Right cardiac atrium (tissue), 5 donors: Measurements from ENCODE around the gene NEIL1. TPM values are rescaled to one million over a fixed set of nuclear protein-coding genes. Genes with fewer than 3 reads are reported as not detected.

Experiments used
- ATAC-seq, 2 donors: fragments of 200-7000 bp; cut with Tn5 transposase; one replicate each; pipeline versions ENCODE4 v1.8.0 to v1.9.1; 2020; ENCODE audit warnings: moderate library complexity in 2 of 2, mild to moderate bottlenecking in 1 of 2
- DNase-seq, 3 donors: peaks; one replicate each; pipeline ENCODE4 v3.0.0-alpha.2; 2020
- H3K27ac ChIP-seq: one replicate; pipeline ENCODE4 v1.5.1; 2013; ENCODE audit warnings: mild to moderate bottlenecking, low read length, control low read depth, moderate library complexity
- H3K27me3 ChIP-seq: one replicate; pipeline ENCODE4 v1.6.1; 2013; ENCODE audit not compliant: control insufficient read depth, insufficient read depth
- H3K4me1 ChIP-seq: one replicate; pipeline ENCODE4 v1.6.1; 2013; ENCODE audit warnings: low read length; ENCODE audit not compliant: control insufficient read depth, insufficient read depth
- H3K4me3 ChIP-seq: one replicate; pipeline ENCODE4 v1.5.1; 2013; ENCODE audit warnings: low read length, control low read depth
- H3K9me3 ChIP-seq: one replicate; pipeline ENCODE4 v1.6.1; 2013; ENCODE audit warnings: low read length; ENCODE audit not compliant: control insufficient read depth
- WGBS: extraction: QIAGEN DNeasy Blood & Tissue Kit; methylation state at CpG from one replicate; pipeline ENCODE4 v1.1.7; 2013; 5-methylcytosine and 5-hydroxymethylcytosine counted together
- intact Hi-C, 4 donors: fragments of 100-400 bp; cut with DNase I; formaldehyde crosslinking; loops; one replicate each; pipeline versions ENCODE4 v1.11.0 to v1.14.0; 2022 to 2023
- microRNA-seq, 2 donors: library from miRNA; unstranded; fragments of <30 nt; microRNA quantifications; one replicate each; pipeline ENCODE4 v1.2.0, GENCODE V29; 2020 to 2021
- polyA plus RNA-seq: library from polyadenylated mRNA; stranded (reverse); fragments of 200-250 nt; gene quantifications from one replicate; pipeline ENCODE4 v1.2.3, GENCODE V29; 2013
- total RNA-seq, 4 donors: library from RNA; stranded (reverse); fragmentation: NEBNext Ultra II Directional; extraction: Animal tissue kit (Norgen Biotek cat#: 25700); gene quantifications; one replicate each; pipeline ENCODE4 v1.2.1, GENCODE V29; 2021
- donor health status: healthy with polysubstance abuse.
- donor health status: DM: no; HTN: yes; CAD: no.
- donor health status: DM: no; HTN: no; CAD: no.
- donor health status: DM: no; HTN: yes; CAD: no; lungs with severe emphysema.
- donor health status: DM: yes; HTN: yes; CAD: no.

The NEIL1 gene
- total and polyA plus RNA-seq, 5 donors = 12.2 to 22.3 (median 14.9) TPM

DNA sequence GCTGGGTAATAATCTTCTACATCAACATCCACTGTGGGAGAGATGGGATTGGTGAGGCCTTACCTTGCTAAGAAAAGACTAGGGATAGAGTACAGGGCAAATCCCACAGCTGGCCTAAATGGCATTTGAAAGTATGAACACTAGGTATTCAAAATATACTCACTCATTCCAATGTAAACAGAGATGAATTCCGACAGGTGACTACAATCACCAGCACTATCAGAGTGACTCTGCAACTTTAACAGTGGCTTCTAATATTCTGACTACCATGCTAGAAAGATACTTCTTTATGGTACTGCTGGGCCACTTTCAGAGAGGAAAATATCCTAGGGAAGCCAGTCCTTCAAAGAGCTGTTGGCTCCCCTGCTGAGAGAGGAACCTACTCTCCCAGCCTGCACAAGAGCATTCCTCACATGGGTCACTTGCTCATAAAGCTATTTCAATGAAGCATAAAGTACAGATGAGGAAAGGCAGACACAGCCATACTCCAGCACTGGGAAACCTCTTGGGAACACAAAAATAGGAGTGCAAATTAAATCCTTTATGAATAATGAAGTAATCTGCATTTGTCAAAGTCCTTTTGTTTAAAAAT lies 43.0 kb downstream of the NEIL1 start:
- DNase-seq (no peak), ATAC-seq (no peak)
- Histone ChIP-seq H3K27ac (no peak overlapping the region), H3K9me3 (no peaks in the 10 kb centered on the region), H3K4me3 (no peak overlapping the region), H3K27me3 (no peaks in the 10 kb centered on the region), H3K4me1 (peaks cover 2% of the 10 kb centered on the region)
- WGBS = 100% methylated on average over 1 of the region's 1 CpG
- intact Hi-C loops = no loop called here

DNA sequence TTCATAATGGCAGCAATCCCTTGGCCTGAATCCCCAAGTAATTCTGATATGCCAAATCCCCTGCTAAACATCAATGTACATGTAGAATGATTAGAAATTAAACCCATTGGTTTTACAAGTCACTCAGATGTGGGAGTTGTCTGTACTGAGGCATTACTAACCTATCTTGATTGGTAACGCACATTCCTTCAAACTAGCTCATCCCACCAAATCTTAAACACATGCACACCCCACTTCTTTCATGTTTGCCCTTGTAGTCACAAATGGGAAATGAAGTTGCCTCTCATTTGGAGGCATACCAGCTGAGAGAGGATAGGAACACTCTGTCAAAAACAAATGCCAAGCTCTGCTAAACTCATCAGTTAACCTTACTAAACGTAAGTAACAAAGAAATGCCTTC lies 50.7 kb downstream of the NEIL1 start:
- Histone ChIP-seq H3K27ac (no peak overlapping the region), H3K4me3 (no peak overlapping the region), H3K27me3 (no peaks in the 10 kb centered on the region), H3K9me3 (no peaks in the 10 kb centered on the region), H3K4me1 (no peaks in the 10 kb centered on the region)
- intact Hi-C loops = no loop called here
- no peak for DNase-seq
- no peak for ATAC-seq
- 74% methylated on average over 2 of the region's 2 CpGs for WGBS

DNA sequence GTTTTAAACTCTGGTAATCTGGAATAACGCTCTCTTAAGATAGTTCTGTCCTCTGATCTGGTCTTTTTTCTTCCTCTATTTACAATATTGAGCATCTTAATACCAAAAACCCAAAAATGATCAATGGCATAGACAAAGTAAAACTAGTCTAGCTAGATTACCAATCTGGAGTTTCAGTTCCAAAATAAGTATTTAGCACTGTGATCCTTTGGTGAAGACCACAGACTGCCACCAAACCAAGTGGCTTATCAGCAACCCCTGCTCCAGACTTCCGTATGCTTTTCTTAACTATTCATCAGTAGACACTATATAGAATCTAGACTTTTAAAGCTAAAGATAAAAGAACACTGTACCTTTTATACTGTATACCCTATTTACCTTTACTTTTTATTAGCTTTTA lies 57.1 kb downstream of the NEIL1 start:
- WGBS = 91% methylated on average over 2 of the region's 2 CpGs
- H3K27me3 ChIP-seq = no peaks in the 10 kb centered on the region
- intact Hi-C loops = no loop called here
- no peak overlapping the region for H3K4me3 ChIP-seq
- no peak overlapping the region for H3K27ac ChIP-seq
- H3K4me1 ChIP-seq = no peaks in the 10 kb centered on the region
- ATAC-seq (no peak), DNase-seq (no peak)
- H3K9me3 ChIP-seq = no peaks in the 10 kb centered on the region

Small RNA genes within 50 kb of the gene (microRNA-seq; reads per million reads assigned to microRNA genes)
- 0 reads per million in 2 donors for gene MIR631

Other genes starting within 250 kb of the NEIL1 start
- gene C15orf39, start 145.2 kb upstream of the NEIL1 start, total RNA-seq = 10 to 100 TPM in 2 of 4 donors, 1 to 10 TPM in 2; 7.4 to 12.7 (median 9.1) TPM
- 5.3 TPM for gene C15orf39, start 145.2 kb upstream of the NEIL1 start, polyA plus RNA-seq
- gene GOLGA6C, start 88.7 kb upstream of the NEIL1 start, total RNA-seq = not detected
- gene GOLGA6C, start 88.7 kb upstream of the NEIL1 start, polyA plus RNA-seq = not detected
- not detected for gene GOLGA6D, start 64.2 kb upstream of the NEIL1 start, total RNA-seq
- gene GOLGA6D, start 64.2 kb upstream of the NEIL1 start, polyA plus RNA-seq = not detected
- 10 to 100 TPM; 33.7 to 39.3 (median 38.1) TPM for gene COMMD4, start 11.0 kb upstream of the NEIL1 start, total RNA-seq
- 52.1 TPM for gene COMMD4, start 11.0 kb upstream of the NEIL1 start, polyA plus RNA-seq
- gene MAN2C1, start 21.6 kb downstream of the NEIL1 start, total RNA-seq = 100 to 1,000 TPM; 122 to 175 (median 135) TPM
- 131 TPM for gene MAN2C1, start 21.6 kb downstream of the NEIL1 start, polyA plus RNA-seq
- gene SIN3A, start 104.7 kb downstream of the NEIL1 start, total RNA-seq = 10 to 100 TPM; 28.7 to 40.0 (median 35.9) TPM
- gene SIN3A, start 104.7 kb downstream of the NEIL1 start, polyA plus RNA-seq = 8.5 TPM
- 10 to 100 TPM in 1 of 4 donors, 1 to 10 TPM in 3; 8.9 to 16.0 (median 9.6) TPM for gene PTPN9, start 232.3 kb downstream of the NEIL1 start, total RNA-seq
- 4.5 TPM for gene PTPN9, start 232.3 kb downstream of the NEIL1 start, polyA plus RNA-seq